ENCODE measurements around the gene GSTM3.
"Not testable (repeated sequence)": the region's sequence is repeated elsewhere in the genome, so short reads cannot be mapped to it uniquely, and the experiment has no call there.

DNA sequence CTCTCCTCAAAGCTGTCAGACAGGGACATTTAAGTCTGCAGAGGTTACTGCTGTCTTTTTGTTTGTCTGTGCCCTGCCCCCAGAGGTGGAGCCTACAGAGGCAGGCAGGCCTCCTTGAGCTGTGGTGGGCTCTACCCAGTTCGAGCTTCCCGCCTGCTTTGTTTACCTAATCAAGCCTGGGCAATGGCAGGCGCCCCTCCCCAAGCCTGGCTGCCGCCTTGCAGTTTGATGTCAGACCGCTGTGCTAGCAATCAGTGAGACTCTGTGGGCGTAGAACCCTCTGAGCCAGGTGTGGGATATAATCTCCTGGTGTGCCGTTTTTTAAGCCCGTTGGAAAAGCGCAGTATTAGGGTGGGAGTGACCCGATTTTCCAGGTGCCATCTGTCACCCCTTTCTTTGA, 7.5 kb upstream of the GSTM3 start:
- TF ChIP-seq EZH2 (optimal IDR thresholded peaks at IDR 0.05; ENCODE audit: low read depth, low read length); EZH2phosphoT487 (IDR thresholded peaks at IDR 0.05; ENCODE audit: low read length): not testable (repeated sequence)

Measured in MM.1S (cell line).